Keratinocyte (primary cell): ENCODE data around the gene AAGAB. TPM values are rescaled to one million over a fixed set of nuclear protein-coding genes. Genes with fewer than 3 reads are reported as not detected.

Experiments
- DNase-seq: peaks from one replicate; pipeline ENCODE4 v3.0.0-alpha.2; 2011; ENCODE audit warnings: low read depth, missing footprints, low spot score
- FAIRE-seq: peaks from 2 replicates; lab custom pipeline; 2011; peaks lifted over from hg19 to GRCh38; lab: Jason Lieb, UNC
- H2AFZ ChIP-seq: 2 replicates; pipeline ENCODE4 v1.6.0; 2012; ENCODE audit warnings: low read length, control low read depth, inconsistent platforms; ENCODE audit not compliant: control insufficient read depth
- H3K27ac ChIP-seq: 2 replicates; pipeline ENCODE4 v1.5.1; 2011; ENCODE audit warnings: low read length; ENCODE audit not compliant: control insufficient read depth, insufficient read depth
- H3K27me3 ChIP-seq: 3 replicates; pipeline ENCODE4 v1.6.0; 2011; ENCODE audit warnings: low read length; ENCODE audit not compliant: control insufficient read depth, insufficient read depth; ENCODE audit errors: extremely low read depth
- H3K36me3 ChIP-seq, 2 experiments: 2 replicates in 1 of 2; 3 replicates in 1 of 2; pipeline ENCODE4 v1.5.1; 2011; ENCODE audit warnings: low read length in 2 of 2, mild to moderate bottlenecking in 1 of 2; ENCODE audit not compliant: control insufficient read depth in 2 of 2, insufficient read depth in 2 of 2; ENCODE audit errors: extremely low read depth in 1 of 2
- H3K4me1 ChIP-seq: 3 replicates; pipeline ENCODE4 v1.5.1; 2011; ENCODE audit warnings: low read length; ENCODE audit not compliant: control insufficient read depth, insufficient read depth; ENCODE audit errors: extremely low read depth
- H3K4me2 ChIP-seq: 3 replicates; pipeline ENCODE4 v1.6.0; 2011; ENCODE audit warnings: low read depth, low read length; ENCODE audit not compliant: control insufficient read depth, insufficient read depth; ENCODE audit errors: extremely low read depth
- H3K4me3 ChIP-seq, 3 experiments: fragments of 200-600 bp in 1 of 3; sonication (generic) in 1 of 3; 2 replicates in 2 of 3; 3 replicates in 1 of 3; pipeline ENCODE4 v1.5.1; 2011 to 2016; ENCODE audit warnings: low read length in 3 of 3, mild to moderate bottlenecking in 3 of 3, control low read depth in 2 of 3, inconsistent platforms in 1 of 3, low read depth in 1 of 3, mixed read lengths in 1 of 3, mixed run types in 1 of 3, moderate library complexity in 1 of 3; ENCODE audit not compliant: control insufficient read depth in 2 of 3, insufficient read depth in 2 of 3; ENCODE audit errors: extremely low read depth in 1 of 3
- H3K79me2 ChIP-seq: 2 replicates; pipeline ENCODE4 v1.6.0; 2012; ENCODE audit warnings: low read length; ENCODE audit not compliant: control insufficient read depth, insufficient read depth
- H3K9ac ChIP-seq: 3 replicates; pipeline ENCODE4 v1.6.0; 2011; ENCODE audit warnings: low read length; ENCODE audit not compliant: control insufficient read depth, insufficient read depth; ENCODE audit errors: extremely low read depth
- H3K9me1 ChIP-seq: 3 replicates; pipeline ENCODE4 v1.6.0; 2011; ENCODE audit warnings: low read length; ENCODE audit not compliant: control insufficient read depth, insufficient read depth; ENCODE audit errors: extremely low read depth
- H3K9me3 ChIP-seq: 2 replicates; pipeline ENCODE4 v1.5.1; 2012; ENCODE audit warnings: low read depth, low read length; ENCODE audit not compliant: control insufficient read depth
- H4K20me1 ChIP-seq: 3 replicates; pipeline ENCODE4 v1.6.0; 2011; ENCODE audit warnings: low read length; ENCODE audit not compliant: control insufficient read depth, insufficient read depth; ENCODE audit errors: extremely low read depth
- EZH2 ChIP-seq: IDR thresholded peaks from one replicate; pipeline ENCODE4 v1.6.1; 2012; ENCODE audit warnings: inconsistent platforms, mild to moderate bottlenecking, low read length, moderate library complexity
- dilution Hi-C: fragments of 300-500 bp; cut with MboI; formaldehyde crosslinking; loops from one replicate; pipeline ENCODE4 v1.7.0; 2020; ENCODE audit warnings: low sequenced_read_pairs; ENCODE audit not compliant: extremely low pct_ligation_motif_present
- polyA plus RNA-seq, 5 experiments: library from polyadenylated mRNA; depleted of rRNA in 3 of 5; stranded (reverse) in 3 of 5; stranded (forward) in 1 of 5; unstranded in 1 of 5; fragments of >200 nt; gene quantifications; 1 replicate in 1 of 5; 2 replicates in 3 of 5; 3 replicates in 1 of 5; pipeline versions ENCODE4 v1.2.1 to v1.2.3, GENCODE V29; 2011 to 2012; ENCODE audit warnings: missing spikeins in 2 of 5, low read depth in 1 of 5, low replicate concordance in 1 of 5
- TF ChIP-seq, protein P1 (sequence below), 3 experiments: IDR thresholded peaks in 1 of 3; conservative IDR thresholded peaks in 1 of 3; optimal IDR thresholded peaks in 1 of 3; 2 replicates in 2 of 3; 3 replicates in 1 of 3; pipeline versions ENCODE3 to v1.5.1; 2011; ENCODE audit warnings: low read length in 3 of 3, mild to moderate bottlenecking in 3 of 3, moderate library complexity in 2 of 3, control low read depth in 1 of 3, inconsistent platforms in 1 of 3; ENCODE audit not compliant: insufficient read depth in 2 of 3; ENCODE audit errors: extremely low read depth in 1 of 3

The AAGAB gene
- polyA plus RNA-seq, 1 donor (not counting 4 experiments of a cell fraction or from before 2014, with no cell fraction given): 82.7 TPM

- peaks cover 11 to 19% of the 10 kb centered on the region in 2 experiments for H3K36me3 ChIP-seq
- TF ChIP-seq EZH2: no peak
- TF ChIP-seq, protein P1, sequence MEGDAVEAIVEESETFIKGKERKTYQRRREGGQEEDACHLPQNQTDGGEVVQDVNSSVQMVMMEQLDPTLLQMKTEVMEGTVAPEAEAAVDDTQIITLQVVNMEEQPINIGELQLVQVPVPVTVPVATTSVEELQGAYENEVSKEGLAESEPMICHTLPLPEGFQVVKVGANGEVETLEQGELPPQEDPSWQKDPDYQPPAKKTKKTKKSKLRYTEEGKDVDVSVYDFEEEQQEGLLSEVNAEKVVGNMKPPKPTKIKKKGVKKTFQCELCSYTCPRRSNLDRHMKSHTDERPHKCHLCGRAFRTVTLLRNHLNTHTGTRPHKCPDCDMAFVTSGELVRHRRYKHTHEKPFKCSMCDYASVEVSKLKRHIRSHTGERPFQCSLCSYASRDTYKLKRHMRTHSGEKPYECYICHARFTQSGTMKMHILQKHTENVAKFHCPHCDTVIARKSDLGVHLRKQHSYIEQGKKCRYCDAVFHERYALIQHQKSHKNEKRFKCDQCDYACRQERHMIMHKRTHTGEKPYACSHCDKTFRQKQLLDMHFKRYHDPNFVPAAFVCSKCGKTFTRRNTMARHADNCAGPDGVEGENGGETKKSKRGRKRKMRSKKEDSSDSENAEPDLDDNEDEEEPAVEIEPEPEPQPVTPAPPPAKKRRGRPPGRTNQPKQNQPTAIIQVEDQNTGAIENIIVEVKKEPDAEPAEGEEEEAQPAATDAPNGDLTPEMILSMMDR (optimal IDR thresholded peaks at IDR 0.05 in 1 of 3, IDR thresholded peaks at IDR 0.05 in 1 of 3, conservative IDR thresholded peaks at IDR 0.05 in 1 of 3; ENCODE audit: extremely low read depth in 1 of 3, insufficient read depth in 2 of 3, low read length in 3 of 3): no peak
- no peak overlapping the region for H2AFZ ChIP-seq
- dilution Hi-C loops: no loop called here
- no peaks in the 10 kb centered on the region for H3K9me3 ChIP-seq
- no peak overlapping the region for H3K4me3 ChIP-seq
- FAIRE-seq: no peak
- H3K4me1 ChIP-seq: no peaks in the 10 kb centered on the region
- no peaks in the 10 kb centered on the region for H3K79me2 ChIP-seq
- no peaks in the 10 kb centered on the region for H4K20me1 ChIP-seq
- H3K9me1 ChIP-seq: no peaks in the 10 kb centered on the region
- no peak overlapping the region for H3K27ac ChIP-seq
- DNase-seq: no peak
- no peak overlapping the region for H3K9ac ChIP-seq
- no peak overlapping the region for H3K4me2 ChIP-seq
- H3K27me3 ChIP-seq: no peaks in the 10 kb centered on the region
These were observed 51.5 kb downstream of the AAGAB start for GRCh38 chr15:67202991-67203390.

GRCh38 chr15:67202091-67202490 is 52.4 kb downstream of the AAGAB start:
- Histone ChIP-seq H3K9ac (no peak overlapping the region), H4K20me1 (no peaks in the 10 kb centered on the region), H3K4me1 (no peaks in the 10 kb centered on the region), H3K79me2 (no peaks in the 10 kb centered on the region), H3K27me3 (no peaks in the 10 kb centered on the region), H3K9me1 (no peaks in the 10 kb centered on the region), H3K9me3 (no peaks in the 10 kb centered on the region), H3K4me3 (no peak overlapping the region), H3K27ac (no peak overlapping the region), H3K36me3 (peaks cover 11 to 19% of the 10 kb centered on the region in 2 experiments), H2AFZ (no peak overlapping the region), H3K4me2 (no peak overlapping the region)
- DNase-seq: no peak
- TF ChIP-seq EZH2: no peak
- TF ChIP-seq, protein P1 (optimal IDR thresholded peaks at IDR 0.05 in 1 of 3, IDR thresholded peaks at IDR 0.05 in 1 of 3, conservative IDR thresholded peaks at IDR 0.05 in 1 of 3; ENCODE audit: extremely low read depth in 1 of 3, insufficient read depth in 2 of 3, low read length in 3 of 3): no peak
- FAIRE-seq: no peak
- dilution Hi-C loops: no loop called here
